Stimulated activated CD4-positive, alpha-beta T cell treated with anti-CD3 and anti-CD28 coated beads, Interleukin-12 subunit alpha, Interleukin-12 subunit beta, amount 100 ng/mL, for 24 hours (primary cell): ENCODE data around the gene LRRC3.

ENCODE experiments used
- DNase-seq, 2 experiments: peaks; one replicate each; pipeline ENCODE4 v3.0.0-alpha.2; 2020; ENCODE audit warnings: low read depth in 2 of 2

LRRC3 gene

DNA sequence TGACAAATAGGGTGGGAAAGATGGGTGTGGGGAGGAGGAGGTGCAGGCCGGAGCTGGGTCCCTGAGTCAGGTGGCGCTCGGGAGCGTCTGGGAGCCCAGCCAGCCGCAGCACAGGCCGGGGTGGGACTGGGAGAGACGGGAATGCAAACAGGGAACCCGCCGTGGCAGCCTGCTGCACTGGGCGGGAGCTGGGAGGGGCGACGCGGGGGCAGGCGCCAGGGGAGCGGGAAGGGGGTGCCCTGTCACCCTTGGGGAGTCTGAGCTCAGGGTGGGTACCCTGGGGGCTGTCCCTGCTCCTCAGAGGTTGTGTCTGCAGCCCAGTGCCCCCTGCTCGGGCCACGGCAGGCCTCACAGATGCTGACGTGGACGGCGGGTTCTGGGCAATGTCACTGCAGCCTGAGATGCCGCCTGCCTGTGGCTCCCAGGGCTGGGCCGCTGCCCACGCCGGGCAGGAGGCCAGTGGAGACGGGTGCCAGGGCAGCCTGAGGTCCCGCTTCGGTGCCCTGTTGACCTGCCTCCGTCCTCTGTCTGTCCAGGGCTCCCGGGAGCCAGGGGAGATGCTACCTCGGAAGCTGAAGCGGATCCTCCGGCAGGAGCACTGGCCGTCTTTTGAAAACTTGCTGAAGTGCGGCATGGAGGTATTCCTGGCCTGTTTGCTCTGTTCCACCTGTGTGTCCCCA lies 16.6 kb upstream of the LRRC3 start:
- DNase-seq = no peak

DNA sequence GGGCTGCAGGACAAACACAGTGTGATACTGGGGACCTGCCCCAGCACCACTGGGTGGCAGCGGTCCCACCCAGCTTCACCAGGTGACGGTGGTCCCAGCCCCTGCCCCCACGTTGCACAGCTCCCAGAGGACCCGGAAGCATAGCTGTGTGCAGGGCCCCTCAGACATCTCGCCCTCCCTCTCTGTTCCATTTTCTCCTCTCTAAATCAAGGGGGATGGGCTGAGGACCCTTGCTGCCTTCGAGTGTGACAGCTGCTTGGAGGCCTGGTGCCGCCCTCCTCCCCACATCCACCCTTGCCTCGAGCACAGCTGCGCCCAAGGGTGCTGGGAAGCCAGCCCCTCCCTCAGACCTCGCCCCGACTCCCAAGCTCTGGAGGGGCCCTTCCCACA lies 16.1 kb upstream of the LRRC3 start:
- no peak for DNase-seq

- no peak for DNase-seq
Observed at GRCh38 chr21:44440241-44441040, 14.9 kb upstream of the LRRC3 start.

GRCh38 chr21:44441041-44441400 lies 14.3 kb upstream of the LRRC3 start:
- no peak for DNase-seq

- no peak for DNase-seq
Observed at GRCh38 chr21:44441581-44442265, 13.6 kb upstream of the LRRC3 start.

DNA sequence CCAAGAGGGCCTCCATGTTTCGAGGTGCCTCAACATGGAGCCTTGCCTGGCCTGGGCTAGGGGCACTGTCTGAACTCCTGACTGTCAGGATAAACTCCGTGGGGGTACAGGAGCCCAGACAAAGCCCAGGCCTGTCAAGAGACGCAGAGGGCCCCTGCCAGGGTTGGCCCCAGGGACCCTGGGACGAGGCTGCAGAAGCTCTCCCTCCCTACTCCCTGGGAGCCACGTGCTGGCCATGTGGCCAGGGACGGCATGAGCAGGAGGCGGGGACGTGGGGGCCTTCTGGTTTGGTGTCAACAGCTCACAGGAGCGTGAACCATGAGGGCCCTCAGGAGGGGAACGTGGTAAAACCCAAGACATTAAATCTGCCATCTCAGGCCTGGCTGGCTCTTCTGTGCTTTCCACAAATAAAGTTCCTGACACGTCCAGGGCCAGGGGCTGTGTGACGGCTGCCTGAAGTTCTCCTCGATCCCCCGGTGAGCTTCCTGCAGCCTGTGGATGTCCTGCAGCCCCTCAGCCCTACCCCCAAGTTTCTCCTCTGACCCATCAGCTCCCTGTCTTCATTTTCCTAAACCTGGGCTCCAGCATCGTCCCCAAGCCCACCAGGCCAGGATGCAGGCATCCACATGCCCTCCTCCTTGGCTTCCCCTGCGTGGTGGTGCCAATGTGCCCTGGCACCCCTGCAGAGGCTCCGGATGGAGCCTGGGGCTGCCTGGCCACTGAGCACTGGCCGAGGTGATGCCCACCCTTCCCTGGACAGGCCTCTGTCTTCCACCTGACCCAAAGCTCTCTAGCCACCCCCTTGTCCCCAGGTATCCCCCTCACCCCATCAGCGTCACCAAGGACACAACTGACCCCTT lies 12.8 kb upstream of the LRRC3 start:
- no peak for DNase-seq

DNA sequence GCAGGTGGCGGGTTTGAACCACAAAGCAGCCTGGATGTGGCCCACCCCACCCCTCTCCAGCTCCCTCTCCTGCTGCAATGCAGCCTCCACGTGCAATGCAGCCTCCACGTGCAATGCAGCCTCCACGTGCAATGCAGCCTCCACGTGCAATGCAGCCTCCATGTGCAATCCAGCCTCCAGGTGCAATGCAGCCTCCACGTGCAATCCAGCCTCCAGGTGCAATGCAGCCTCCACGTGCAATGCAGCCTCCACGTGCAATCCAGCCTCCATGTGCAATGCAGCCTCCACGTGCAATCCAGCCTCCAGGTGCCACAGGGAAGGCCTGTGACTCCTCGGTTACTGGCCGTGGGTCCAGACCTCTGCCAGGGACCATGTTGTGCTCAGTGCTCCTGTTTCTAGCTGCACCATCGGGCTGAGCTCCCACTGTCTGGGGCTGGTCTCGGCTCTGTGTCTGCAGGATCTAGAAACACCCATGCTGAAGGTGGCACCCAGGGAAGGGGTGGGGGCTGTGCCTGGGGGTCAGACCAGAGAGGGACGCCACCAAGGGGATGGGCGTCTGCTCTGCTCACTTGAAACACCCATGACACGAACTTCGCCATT lies 11.9 kb upstream of the LRRC3 start:
- no peak for DNase-seq

DNA sequence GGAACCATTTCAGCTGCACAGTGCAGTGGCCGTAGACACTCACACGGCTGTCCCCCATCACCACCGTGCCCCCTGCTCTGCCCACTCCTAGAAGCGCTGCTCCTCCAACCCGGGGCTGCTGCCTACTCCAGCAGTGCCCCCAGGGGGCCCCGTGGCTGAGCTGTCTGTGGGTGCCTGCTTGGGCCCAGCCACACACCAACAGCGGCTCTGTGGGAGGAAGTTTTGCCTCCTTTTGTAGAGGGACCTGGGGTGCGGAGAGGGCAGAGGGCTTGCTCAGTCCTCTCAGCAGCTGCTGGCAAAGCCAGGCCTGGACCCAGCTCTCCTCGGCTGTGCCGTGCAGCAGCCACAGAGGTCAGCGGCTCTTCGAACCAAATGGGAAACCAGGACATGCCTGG lies 11.4 kb upstream of the LRRC3 start:
- no peak for DNase-seq

- no peak for DNase-seq
Observed at GRCh38 chr21:44444286-44444931, 10.9 kb upstream of the LRRC3 start.

DNA sequence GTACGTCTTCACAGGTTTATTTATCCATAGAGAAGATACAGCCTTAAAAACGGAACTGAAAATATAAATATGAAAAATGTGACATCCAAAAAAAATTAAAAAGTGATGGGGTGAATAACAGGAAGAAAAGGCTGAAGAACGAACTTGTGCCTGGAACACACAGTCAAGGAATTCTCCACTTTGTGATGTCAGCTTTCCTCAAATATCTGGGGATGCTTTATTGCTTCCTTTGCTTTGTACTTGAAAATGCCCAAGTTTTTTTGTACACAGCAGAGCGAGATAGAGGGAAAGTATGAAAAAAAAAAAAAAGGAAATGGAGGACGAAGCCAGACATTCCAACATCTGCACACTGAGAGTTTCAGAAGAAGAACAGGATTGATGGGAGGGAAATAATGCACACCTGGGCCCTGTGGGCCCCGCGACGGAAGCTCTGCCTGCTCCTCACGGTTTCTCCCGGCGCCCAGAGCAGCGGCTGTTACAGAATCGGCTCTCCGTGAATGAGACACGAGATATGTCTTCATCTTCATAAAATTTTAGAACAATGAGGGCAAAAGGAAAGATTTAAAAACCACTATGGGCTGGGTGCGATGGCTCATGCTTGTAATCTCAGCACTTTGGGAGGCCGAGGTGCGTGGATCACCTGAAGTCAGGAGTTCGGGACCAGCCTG lies 10.0 kb upstream of the LRRC3 start:
- DNase-seq = no peak

DNA sequence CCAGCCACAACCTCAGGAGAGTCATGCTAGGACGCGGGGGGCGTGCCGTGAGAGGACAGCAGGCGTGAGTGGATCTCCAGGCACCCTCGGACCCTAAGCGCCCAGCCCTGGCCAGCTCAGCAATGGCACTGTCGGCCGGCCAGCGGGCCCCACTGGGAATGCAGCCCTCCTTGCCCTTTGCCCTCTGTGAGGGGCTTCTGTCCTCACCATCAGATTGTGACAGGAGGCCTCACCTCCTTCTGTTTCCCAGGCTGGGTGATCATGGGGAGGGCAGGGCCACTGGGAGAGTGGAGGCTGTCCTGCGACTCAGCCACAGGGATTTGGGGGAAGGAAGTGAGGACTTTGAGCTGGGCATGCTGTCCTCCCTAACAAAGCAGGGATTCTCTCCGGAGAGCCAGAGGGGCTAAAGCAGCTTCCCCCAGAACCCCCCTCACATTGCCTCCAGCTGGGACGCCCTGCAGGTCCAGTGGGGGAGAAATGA lies 6.6 kb upstream of the LRRC3 start:
- DNase-seq = no peak

DNA sequence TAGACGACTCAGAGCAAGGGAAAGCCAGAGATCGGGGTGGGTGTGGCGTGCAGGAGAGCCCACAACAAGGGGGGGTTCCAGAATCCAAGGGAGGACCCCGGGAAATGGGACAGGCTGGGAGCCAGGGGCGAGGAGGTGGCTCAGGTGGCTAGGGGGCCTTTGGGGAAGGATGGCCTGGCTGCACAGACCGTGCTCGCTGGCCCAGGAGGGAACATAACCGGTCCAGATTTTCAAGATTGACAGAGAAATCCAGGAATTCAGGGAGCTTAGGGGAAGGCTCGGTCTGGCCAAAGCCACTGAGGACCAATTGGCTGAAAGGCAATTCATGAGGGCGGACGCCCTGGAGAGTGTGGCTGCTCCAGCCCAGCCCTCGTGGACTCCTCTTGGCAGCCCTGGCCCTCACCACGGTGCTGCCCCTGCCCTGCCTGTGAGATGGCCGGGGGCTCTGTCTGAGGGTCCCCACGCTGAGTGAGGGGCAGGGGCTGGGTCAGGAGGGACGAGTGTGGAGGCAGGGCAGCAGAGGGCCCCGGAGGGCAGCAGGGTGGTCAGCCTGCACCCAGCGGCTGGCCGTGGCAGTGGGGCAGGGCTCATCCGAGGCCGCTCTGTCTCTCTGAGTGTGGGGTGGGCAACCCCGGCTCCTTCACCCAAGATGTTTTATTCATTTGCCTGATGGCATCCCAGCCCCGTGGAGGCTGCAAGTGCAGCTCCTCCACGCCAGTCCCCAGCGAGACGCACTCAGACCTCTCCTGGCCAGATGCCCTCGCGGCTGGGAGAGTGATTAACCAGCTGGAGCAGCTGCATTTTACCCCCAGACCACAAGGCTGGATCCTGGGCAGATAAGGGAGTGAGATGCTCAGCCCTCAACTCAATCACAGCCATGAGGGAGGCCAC lies 5.6 kb upstream of the LRRC3 start:
- no peak for DNase-seq

DNA sequence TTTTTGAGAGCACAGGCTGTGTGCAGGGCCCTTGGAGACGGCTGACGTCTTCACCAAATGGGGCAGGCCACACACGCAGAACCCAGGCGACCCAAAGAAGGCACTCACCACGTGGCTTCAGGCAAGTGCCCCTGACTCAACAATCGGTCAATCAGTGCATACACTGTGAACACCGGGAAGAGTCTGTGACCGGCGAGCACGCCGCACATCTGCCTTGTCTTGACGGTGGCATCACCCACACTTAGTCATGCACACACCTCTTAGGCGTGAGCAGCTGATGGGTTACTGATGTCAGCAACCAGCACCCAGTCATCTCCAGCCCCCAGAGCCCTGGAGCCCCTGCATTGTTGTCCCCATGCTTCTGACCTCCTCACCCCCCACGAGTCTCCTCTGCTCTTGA lies 4.9 kb upstream of the LRRC3 start:
- no peak for DNase-seq

DNA sequence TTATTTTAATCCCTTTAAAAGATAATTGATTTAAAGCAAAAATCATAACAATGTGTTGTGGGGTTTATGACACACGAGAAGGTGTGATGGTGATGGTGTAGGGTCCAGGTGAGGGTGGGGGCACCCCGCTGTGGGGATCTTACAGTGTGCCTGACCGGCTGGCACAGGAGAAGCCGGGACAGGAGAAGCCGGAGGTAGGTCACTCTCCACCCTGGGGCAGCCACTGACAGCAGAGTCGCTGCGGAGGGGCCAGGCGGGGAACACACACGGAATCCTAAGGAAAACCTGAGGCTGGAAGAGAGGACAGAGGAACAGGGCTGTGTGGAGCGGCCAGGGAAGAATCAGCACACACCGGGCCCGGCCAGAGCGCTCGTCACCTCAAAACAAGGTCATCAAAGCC lies 4.3 kb upstream of the LRRC3 start:
- no peak for DNase-seq

GRCh38 chr21:44453120-44453519 lies 2.2 kb upstream of the LRRC3 start:
- no peak for DNase-seq

DNA sequence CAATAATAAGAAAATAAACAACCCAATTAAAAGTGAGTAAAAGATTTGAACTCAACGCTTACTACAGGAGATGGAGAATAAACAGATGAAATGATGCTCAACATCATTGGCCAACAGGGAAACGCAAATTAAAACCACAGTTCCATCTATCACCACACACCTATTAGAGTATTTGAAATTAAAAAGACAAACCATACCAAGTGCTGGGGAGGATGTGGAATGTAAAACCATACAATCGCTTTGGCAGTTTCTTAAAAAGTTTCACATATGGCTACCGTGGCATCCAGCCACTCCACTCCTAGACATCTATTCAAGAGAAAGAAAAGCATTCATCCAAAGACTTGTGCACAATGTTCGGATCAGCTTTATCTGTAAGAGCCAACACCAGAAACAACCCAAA lies 1.3 kb upstream of the LRRC3 start:
- no peak for DNase-seq

GRCh38 chr21:44455524-44456213 lies 359 bp downstream of the LRRC3 start:
- peak in 1 of 2 experiments; percentile 22 for DNase-seq

DNA sequence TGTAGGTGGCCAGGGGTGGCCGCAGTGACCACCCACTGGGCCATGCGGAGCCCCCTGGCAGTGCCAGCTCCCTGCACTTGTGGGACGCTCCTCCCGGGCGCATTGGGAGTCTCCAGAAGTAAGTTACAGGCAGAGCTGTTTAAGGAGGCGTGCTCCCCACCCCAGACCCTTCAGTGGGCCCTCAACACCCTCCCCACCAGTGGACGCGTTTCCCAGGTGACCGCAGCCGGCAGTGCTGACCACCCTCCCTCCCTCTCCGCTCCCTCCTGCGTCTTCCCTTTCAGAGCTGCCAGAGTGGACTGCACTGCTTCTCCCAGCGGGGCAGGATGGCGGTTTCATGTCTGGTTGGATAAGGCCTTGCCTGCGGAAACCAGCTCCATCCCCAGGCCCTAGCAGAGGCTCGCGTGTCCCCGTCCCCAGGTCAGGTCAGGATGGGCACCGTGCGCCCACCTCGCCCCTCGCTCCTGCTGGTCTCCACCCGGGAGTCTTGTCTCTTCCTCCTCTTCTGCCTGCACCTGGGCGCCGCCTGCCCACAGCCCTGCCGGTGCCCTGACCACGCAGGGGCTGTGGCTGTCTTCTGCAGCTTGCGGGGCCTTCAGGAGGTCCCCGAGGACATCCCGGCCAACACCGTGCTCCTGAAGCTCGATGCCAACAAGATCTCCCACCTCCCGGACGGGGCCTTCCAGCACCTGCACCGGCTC lies 1.1 kb downstream of the LRRC3 start:
- no peak for DNase-seq
